ENCODE measurements around the gene MUC12. TPM values are rescaled to one million over a fixed set of nuclear protein-coding genes. Genes with fewer than 3 reads are reported as not detected.
"Not testable (repeated sequence)": the region's sequence is repeated elsewhere in the genome, so short reads cannot be mapped to it uniquely, and the experiment has no call there.

The MUC12 gene
- total RNA-seq, 4 donors from 2014 or later: 1.4 TPM; not detected in 3

DNA sequence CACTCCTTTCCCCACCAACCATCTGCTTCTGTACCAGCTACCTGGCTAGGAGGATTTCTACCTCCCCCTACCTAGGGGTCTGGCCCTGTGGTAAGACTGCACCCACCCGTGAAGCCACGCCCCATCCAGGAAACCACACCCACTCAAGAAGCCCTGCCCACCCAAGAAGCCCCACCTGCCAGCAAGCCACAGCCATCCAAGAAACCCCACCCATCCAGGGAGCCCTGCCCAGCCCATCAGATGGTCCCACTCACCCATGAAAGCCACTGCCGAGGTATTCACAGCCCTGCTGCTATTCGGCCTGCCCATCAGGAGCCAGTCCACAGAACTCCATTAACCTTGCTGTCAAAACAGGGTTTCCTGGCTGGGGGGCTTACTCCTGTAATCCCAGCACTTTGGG is 35.6 kb upstream of the MUC12 start:
- TF ChIP-seq POLR2A (IDR thresholded peaks at IDR 0.05): no peak
- TF ChIP-seq, protein P1, sequence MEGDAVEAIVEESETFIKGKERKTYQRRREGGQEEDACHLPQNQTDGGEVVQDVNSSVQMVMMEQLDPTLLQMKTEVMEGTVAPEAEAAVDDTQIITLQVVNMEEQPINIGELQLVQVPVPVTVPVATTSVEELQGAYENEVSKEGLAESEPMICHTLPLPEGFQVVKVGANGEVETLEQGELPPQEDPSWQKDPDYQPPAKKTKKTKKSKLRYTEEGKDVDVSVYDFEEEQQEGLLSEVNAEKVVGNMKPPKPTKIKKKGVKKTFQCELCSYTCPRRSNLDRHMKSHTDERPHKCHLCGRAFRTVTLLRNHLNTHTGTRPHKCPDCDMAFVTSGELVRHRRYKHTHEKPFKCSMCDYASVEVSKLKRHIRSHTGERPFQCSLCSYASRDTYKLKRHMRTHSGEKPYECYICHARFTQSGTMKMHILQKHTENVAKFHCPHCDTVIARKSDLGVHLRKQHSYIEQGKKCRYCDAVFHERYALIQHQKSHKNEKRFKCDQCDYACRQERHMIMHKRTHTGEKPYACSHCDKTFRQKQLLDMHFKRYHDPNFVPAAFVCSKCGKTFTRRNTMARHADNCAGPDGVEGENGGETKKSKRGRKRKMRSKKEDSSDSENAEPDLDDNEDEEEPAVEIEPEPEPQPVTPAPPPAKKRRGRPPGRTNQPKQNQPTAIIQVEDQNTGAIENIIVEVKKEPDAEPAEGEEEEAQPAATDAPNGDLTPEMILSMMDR (IDR thresholded peaks at IDR 0.05 in 4 of 5, conservative IDR thresholded peaks at IDR 0.05 in 1 of 5): no peak
- Histone ChIP-seq H3K4me3 (no peak overlapping the region), H3K4me1 (no peaks in the 10 kb centered on the region), H3K36me3 (no peaks in the 10 kb centered on the region), H3K27me3 (no peaks in the 10 kb centered on the region), H3K9me3 (no peaks in the 10 kb centered on the region), H3K27ac (no peak overlapping the region)
- ATAC-seq (no peak), DNase-seq (no peak)
- in situ Hi-C loops (cut with MboI; ENCODE audit: low sequenced_read_pairs in 4 of 4) (no loop called here), intact Hi-C loops (cut with DNase I; ENCODE audit: low total_unique reads) (no loop called here)

DNA sequence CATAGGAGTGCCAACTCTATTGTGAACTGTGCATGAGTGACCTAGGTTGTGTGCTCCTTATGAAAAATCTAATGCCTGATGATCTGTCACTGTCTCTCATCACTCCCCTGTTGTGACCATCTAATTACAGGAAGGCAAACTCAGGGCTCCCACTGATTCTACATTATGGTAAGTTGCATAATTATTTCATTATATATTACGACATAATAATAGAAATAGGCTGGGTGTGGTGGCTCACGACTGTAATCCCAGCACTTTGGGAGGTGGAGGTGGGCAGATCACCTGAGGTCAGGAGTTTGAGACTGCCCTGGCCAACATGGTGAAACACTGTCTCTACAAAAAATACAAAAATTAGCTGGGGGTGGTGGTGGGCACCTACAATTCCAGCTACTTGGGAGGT is 34.0 kb upstream of the MUC12 start:
- H3K9me3 ChIP-seq; H3K4me1 ChIP-seq; H3K27me3 ChIP-seq; DNase-seq; ATAC-seq; intact Hi-C loops (cut with DNase I; ENCODE audit: low total_unique reads); H3K4me3 ChIP-seq; H3K36me3 ChIP-seq; H3K27ac ChIP-seq; in situ Hi-C loops (cut with MboI; ENCODE audit: low sequenced_read_pairs in 4 of 4): not testable (repeated sequence)

DNA sequence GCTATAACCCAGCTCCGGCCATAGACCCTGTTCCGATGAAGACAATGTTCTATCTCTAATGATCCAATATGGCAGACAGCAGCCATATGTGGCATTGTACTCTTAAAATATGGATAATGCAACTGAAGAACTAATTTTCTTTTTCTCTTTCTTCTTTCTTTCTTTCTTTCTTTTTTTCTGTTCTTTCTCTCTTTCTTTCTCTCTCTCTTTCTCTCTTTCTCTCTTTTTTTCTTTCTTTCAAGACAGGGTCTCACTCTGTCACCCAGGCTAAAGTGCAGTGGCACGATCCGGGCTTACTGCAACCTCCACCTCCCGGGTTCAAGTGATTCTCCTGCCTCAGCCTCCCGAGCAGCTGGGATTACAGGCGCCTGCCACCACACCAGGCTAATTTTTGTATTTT is 33.2 kb upstream of the MUC12 start:
- H3K36me3 ChIP-seq; in situ Hi-C loops (cut with MboI; ENCODE audit: low sequenced_read_pairs in 4 of 4); H3K27ac ChIP-seq; H3K9me3 ChIP-seq; DNase-seq; ATAC-seq; H3K4me3 ChIP-seq; intact Hi-C loops (cut with DNase I; ENCODE audit: low total_unique reads); H3K4me1 ChIP-seq; H3K27me3 ChIP-seq: not testable (repeated sequence)

DNA sequence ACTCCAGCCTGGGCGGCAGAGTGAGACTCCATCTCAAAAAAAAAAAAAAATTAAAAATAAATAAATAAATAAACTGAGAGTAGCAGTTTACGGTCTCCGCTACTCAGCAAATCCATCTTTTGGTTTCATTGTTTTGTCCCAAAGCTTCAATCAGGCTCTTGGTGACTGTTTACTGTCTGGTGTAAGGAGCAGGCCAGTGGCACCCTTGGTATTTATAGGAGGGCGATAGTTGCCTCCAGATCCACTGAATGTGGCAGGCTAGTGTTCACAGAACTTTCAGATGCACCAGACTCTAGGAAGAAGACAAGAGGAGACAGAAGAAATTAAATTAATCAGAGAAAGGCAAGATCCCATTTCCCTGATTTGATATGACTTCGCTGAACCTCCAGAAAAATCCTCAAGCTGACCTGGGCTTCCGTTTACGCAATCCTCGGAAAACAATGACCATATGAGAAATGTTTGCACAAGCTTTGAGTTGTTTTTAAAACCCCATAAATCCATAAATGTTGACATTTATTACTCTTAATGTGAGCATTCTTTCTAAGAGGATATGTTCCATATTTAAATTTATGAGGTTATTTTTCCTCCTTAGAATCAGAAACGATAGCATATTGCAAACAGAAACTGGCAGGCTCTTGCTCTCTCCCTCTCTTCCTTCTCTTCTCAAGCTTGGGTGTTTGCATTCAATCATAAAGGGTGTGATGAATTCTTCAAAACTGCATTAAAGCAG is 27.2 kb upstream of the MUC12 start:
- Histone ChIP-seq H3K36me3 (no peaks in the 10 kb centered on the region), H3K4me3 (no peak overlapping the region), H3K9me3 (no peaks in the 10 kb centered on the region), H3K4me1 (no peaks in the 10 kb centered on the region), H3K27ac (no peak overlapping the region), H3K27me3 (no peaks in the 10 kb centered on the region)
- TF ChIP-seq, protein P1 (IDR thresholded peaks at IDR 0.05 in 4 of 5, conservative IDR thresholded peaks at IDR 0.05 in 1 of 5): no peak
- no peak for TF ChIP-seq POLR2A (IDR thresholded peaks at IDR 0.05)
- intact Hi-C loops (cut with DNase I; ENCODE audit: low total_unique reads): no loop called here
- ATAC-seq: no peak
- in situ Hi-C loops (cut with MboI; ENCODE audit: low sequenced_read_pairs in 4 of 4): no loop called here
- DNase-seq: no peak

DNA sequence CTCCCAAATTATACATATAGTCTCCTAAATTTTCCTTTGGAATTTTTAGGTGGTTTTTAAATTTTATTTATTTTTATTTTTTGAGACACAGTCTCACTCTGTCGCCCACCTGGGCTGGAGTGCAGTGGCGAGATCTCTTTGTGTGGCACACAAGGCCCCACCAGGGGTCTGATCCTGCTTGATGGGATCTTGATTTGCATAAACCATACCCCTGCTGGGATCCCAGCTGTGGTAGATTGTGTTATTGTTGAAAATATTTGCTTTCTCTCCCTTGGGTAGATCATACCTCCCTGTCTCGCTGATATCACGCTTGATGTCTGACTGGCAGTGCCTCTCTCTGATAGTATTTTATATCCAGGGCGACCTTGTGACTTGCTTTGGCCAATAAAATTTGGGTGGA is 25.7 kb upstream of the MUC12 start:
- H3K27me3 ChIP-seq: no peaks in the 10 kb centered on the region
- ATAC-seq: no peak
- no peak overlapping the region for H3K4me3 ChIP-seq
- H3K36me3 ChIP-seq: no peaks in the 10 kb centered on the region
- TF ChIP-seq POLR2A (IDR thresholded peaks at IDR 0.05): no peak
- TF ChIP-seq, protein P1 (IDR thresholded peaks at IDR 0.05 in 4 of 5, conservative IDR thresholded peaks at IDR 0.05 in 1 of 5): no peak
- no peaks in the 10 kb centered on the region for H3K9me3 ChIP-seq
- no peaks in the 10 kb centered on the region for H3K4me1 ChIP-seq
- no peak overlapping the region for H3K27ac ChIP-seq
- intact Hi-C loops (cut with DNase I; ENCODE audit: low total_unique reads) (no loop called here), in situ Hi-C loops (cut with MboI; ENCODE audit: low sequenced_read_pairs in 4 of 4) (no loop called here)
- no peak for DNase-seq

DNA sequence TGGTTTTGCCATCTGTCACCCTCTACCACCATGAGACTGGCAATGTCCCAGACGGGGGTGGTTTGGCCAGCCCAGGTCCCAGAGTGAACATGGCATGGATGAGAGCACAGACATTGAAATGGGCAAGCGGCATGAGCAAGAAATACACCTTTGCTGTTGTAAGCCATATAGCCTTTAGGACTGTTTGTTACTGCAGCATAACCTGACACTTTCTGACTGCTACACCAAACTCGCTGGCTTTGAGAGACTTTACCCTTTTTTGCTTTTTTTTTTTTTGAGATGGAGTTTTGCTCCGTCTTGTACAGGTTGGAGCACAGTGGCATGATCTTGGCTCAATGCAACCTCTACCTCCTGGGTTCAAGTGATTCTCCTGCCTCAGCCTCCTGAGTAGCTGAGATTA is 25.2 kb upstream of the MUC12 start:
- intact Hi-C loops (cut with DNase I; ENCODE audit: low total_unique reads): no loop called here
- ATAC-seq (no peak), DNase-seq (no peak)
- H3K27ac ChIP-seq: no peak overlapping the region
- peaks cover 0 to 3% (median 0%) of the 10 kb centered on the region in 3 donors for H3K27me3 ChIP-seq
- no peaks in the 10 kb centered on the region for H3K36me3 ChIP-seq
- TF ChIP-seq, protein P1 (IDR thresholded peaks at IDR 0.05 in 4 of 5, conservative IDR thresholded peaks at IDR 0.05 in 1 of 5): no peak
- H3K4me1 ChIP-seq: no peaks in the 10 kb centered on the region
- no peak overlapping the region for H3K4me3 ChIP-seq
- no peaks in the 10 kb centered on the region for H3K9me3 ChIP-seq
- in situ Hi-C loops (cut with MboI; ENCODE audit: low sequenced_read_pairs in 4 of 4): no loop called here

Data from gastrocnemius medialis (tissue), 4 donors.